T-cell (primary cell): ENCODE measurements around the gene CLEC10A. TPM values are rescaled to one million over a fixed set of nuclear protein-coding genes. Genes with fewer than 3 reads are reported as not detected.

Experiments
- ATAC-seq, 4 experiments: fragments of 200-7000 bp in 3 of 4; fragments of 150-1000 bp in 1 of 4; cut with Tn5 transposase; replicated peaks in 1 of 4; 1 replicate in 3 of 4; 2 replicates in 1 of 4; pipeline ENCODE4 v1.10.0; 2021; ENCODE audit warnings: moderate library complexity in 3 of 4, mild to moderate bottlenecking in 2 of 4, moderate number of reproducible peaks in 1 of 4
- CTCF ChIA-PET, 2 donors: fragments of 300-600 bp; sonication (Branson Sonifier 250); formaldehyde crosslinking; loops; one replicate each; lab custom pipeline; 2022; ENCODE audit warnings: antibody characterized with exemption in 2 of 2; lab: Charles Lee
- POLR2A ChIA-PET, 2 donors: fragments of 300-600 bp; sonication (Branson Sonifier 250); formaldehyde crosslinking; loops; one replicate each; lab custom pipeline; 2022; ENCODE audit warnings: antibody characterized with exemption in 2 of 2; lab: Charles Lee
- DNase-seq, 35 experiments: peaks; one replicate each; pipeline versions ENCODE4 v3.0.0 to v3.0.0-alpha.2; 2013 to 2023
- H3K27ac ChIP-seq: one replicate; pipeline ENCODE4 v1.5.1; 2013; ENCODE audit warnings: low read length
- H3K27me3 ChIP-seq, 2 experiments: replicated peaks in 1 of 2; 1 replicate in 1 of 2; 2 replicates in 1 of 2; pipeline versions ENCODE4 v1.6.1 to v1.7.0; 2013; ENCODE audit warnings: low read length in 1 of 2, mixed read lengths in 1 of 2; ENCODE audit not compliant: control insufficient read depth in 2 of 2, insufficient read depth in 2 of 2; ENCODE audit errors: extremely low read depth in 1 of 2
- H3K36me3 ChIP-seq, 2 donors: 1 replicate in 1 of 2; 2 replicates in 1 of 2; pipeline versions ENCODE4 v1.6.1 to v1.7.0; 2013; ENCODE audit warnings: low read length in 1 of 2; ENCODE audit not compliant: control insufficient read depth in 2 of 2, insufficient read depth in 1 of 2; ENCODE audit errors: extremely low read depth in 1 of 2
- H3K4me1 ChIP-seq, 2 experiments: 1 replicate in 1 of 2; 2 replicates in 1 of 2; pipeline versions ENCODE4 v1.6.1 to v1.7.0; 2013; ENCODE audit warnings: low read length in 2 of 2, mixed read lengths in 1 of 2; ENCODE audit not compliant: insufficient read depth in 2 of 2, control insufficient read depth in 1 of 2; ENCODE audit errors: extremely low read depth in 1 of 2
- H3K4me3 ChIP-seq, 2 donors: 1 replicate in 1 of 2; 2 replicates in 1 of 2; pipeline versions ENCODE4 v1.5.1 to v1.7.0; 2013; ENCODE audit warnings: mild to moderate bottlenecking in 2 of 2, low read length in 1 of 2, moderate library complexity in 1 of 2; ENCODE audit not compliant: control insufficient read depth in 1 of 2; ENCODE audit errors: extremely low read depth in 1 of 2
- H3K9me3 ChIP-seq: 2 replicates; pipeline ENCODE4 v1.7.0; 2013
- H3K27ac Mint-ChIP-seq, 2 donors: one replicate each; pipeline ENCODE4 v1.8.0; 2020 to 2021; ENCODE audit warnings: mild to moderate bottlenecking in 2 of 2, mixed read lengths in 2 of 2
- H3K27me3 Mint-ChIP-seq, 2 donors: one replicate each; pipeline ENCODE4 v1.8.0; 2021 to 2022; ENCODE audit warnings: mixed read lengths in 2 of 2
- H3K36me3 Mint-ChIP-seq: one replicate; pipeline ENCODE4 v1.8.0; 2021; ENCODE audit warnings: mixed read lengths
- H3K4me1 Mint-ChIP-seq, 3 donors: one replicate each; pipeline ENCODE4 v1.8.0; 2020 to 2022; ENCODE audit warnings: mixed read lengths in 3 of 3, mild to moderate bottlenecking in 1 of 3
- H3K4me3 Mint-ChIP-seq, 3 donors: one replicate each; pipeline ENCODE4 v1.8.0; 2020 to 2022; ENCODE audit warnings: mild to moderate bottlenecking in 3 of 3, mixed read lengths in 3 of 3, moderate library complexity in 3 of 3
- H3K9me3 Mint-ChIP-seq, 3 donors: one replicate each; pipeline ENCODE4 v1.8.0; 2020 to 2022; ENCODE audit warnings: mixed read lengths in 3 of 3
- WGBS: methylation state at CpG from one replicate; pipeline ENCODE4 v1.1.5; 2013; ENCODE audit warnings: missing lambda C conversion rate; ENCODE audit not compliant: insufficient coverage; 5-methylcytosine and 5-hydroxymethylcytosine counted together
- total RNA-seq, 35 experiments: library from RNA in 6 of 35; stranded (reverse) in 6 of 35; fragments of 120-200 nt in 1 of 35; gene quantifications; one replicate each; pipeline versions ENCODE4 v1.2.1 to v1.2.4 and lab custom pipeline; 2013 to 2026

Gene CLEC10A
- total RNA-seq, 5 donors from 2014 or later (not counting 1 experiment from before 2014, with no cell fraction given) = not detected

- peak overlapping the region; percentile 8 to 15 for H3K4me3 ChIP-seq
- DNase-seq = peak in 8 of 35 experiments; percentile 28 to 62 (median 38)
- Mint-ChIP-seq H3K9me3 (no peaks in the 10 kb centered on the region), H3K4me3 (peak overlapping the region; percentile 52 to 75 (median 57)), H3K27me3 (no peaks in the 10 kb centered on the region), H3K4me1 (peaks cover 40 to 57% (median 56%) of the 10 kb centered on the region in 3 donors), H3K27ac (peak overlapping the region; percentile 75 to 86), H3K36me3 (no peaks in the 10 kb centered on the region)
- no peaks in the 10 kb centered on the region for H3K27me3 ChIP-seq
- 48% methylated on average over 4 of the region's 8 CpGs for WGBS
- peaks cover 35 to 50% of the 10 kb centered on the region in 2 experiments for H3K4me1 ChIP-seq
- no peaks in the 10 kb centered on the region for H3K36me3 ChIP-seq
- ChIA-PET CTCF (no interaction called here), POLR2A (interaction anchor here in 1 of 2 donors (0.6 kb wide), 1 partner anchor 241 kb away, joined by 5 read pairs; no protein-coding TSS in a partner anchor)
- no peaks in the 10 kb centered on the region for H3K9me3 ChIP-seq
- H3K27ac ChIP-seq = peak overlapping the region; percentile 32
- ATAC-seq = peak; percentile 67 to 89 (median 76)
These were observed 50.4 kb downstream of the CLEC10A start for GRCh38 chr17:7029659-7030058.

DNA sequence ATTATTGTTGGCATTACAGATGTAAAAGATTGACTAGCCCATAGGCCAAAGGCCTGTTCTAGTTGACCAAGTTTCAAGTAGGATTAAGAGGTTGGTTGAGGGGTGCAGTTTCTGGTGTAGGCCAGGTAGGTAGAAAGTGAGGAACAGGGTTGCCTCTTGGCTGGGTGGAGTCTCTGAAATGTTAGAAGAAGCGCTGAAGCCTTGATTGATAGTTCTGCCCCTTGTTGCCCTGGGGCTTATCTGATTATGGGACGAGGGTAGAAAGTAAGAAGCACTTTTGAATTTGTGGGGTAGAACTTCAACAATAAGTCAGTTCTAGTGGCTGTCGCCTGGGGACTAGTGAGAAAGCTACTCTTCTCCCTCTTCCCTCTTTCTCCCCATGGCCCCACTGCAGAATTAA lies 51.0 kb downstream of the CLEC10A start:
- H3K4me3 ChIP-seq = no peak overlapping the region
- ChIA-PET POLR2A (no interaction called here), CTCF (no interaction called here)
- Mint-ChIP-seq H3K27me3 (no peaks in the 10 kb centered on the region), H3K4me3 (peak overlapping the region in 1 of 3 donors; percentile 75), H3K36me3 (no peaks in the 10 kb centered on the region), H3K4me1 (peaks cover 36 to 54% (median 52%) of the 10 kb centered on the region in 3 donors), H3K27ac (peak overlapping the region; percentile 66 to 86), H3K9me3 (no peaks in the 10 kb centered on the region)
- no peak overlapping the region for H3K27ac ChIP-seq
- H3K27me3 ChIP-seq = no peaks in the 10 kb centered on the region
- ATAC-seq = no peak
- peaks cover 30 to 46% of the 10 kb centered on the region in 2 experiments for H3K4me1 ChIP-seq
- WGBS = 88% methylated on average over 1 of the region's 3 CpGs
- H3K36me3 ChIP-seq = no peaks in the 10 kb centered on the region
- H3K9me3 ChIP-seq = no peaks in the 10 kb centered on the region
- DNase-seq = no peak

DNA sequence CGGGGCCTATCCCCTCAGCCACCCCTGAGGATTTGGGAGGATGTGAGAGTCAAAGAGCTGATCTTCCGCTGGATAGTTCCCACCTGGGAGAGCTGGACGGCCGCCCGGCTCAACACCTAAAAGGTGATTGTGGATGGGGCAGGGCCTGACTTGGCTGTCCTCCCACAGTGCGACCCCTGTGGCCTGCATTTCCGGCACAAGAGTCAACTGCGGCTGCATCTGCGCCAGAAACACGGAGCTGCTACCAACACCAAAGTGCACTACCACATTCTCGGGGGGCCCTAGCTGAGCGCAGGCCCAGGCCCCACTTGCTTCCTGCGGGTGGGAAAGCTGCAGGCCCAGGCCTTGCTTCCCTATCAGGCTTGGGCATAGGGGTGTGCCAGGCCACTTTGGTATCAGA lies 52.7 kb downstream of the CLEC10A start:
- no peak overlapping the region for H3K27ac ChIP-seq
- DNase-seq (no peak), ATAC-seq (no peak)
- WGBS = 91% methylated on average over 8 of the region's 13 CpGs
- H3K27me3 Mint-ChIP-seq = no peaks in the 10 kb centered on the region
- H3K27me3 ChIP-seq = peaks cover 0 to 10% of the 10 kb centered on the region in 2 experiments
- H3K36me3 ChIP-seq = no peaks in the 10 kb centered on the region
- H3K4me3 Mint-ChIP-seq = no peak overlapping the region
- H3K4me1 ChIP-seq = peaks cover 30 to 47% of the 10 kb centered on the region in 2 experiments
- H3K4me1 Mint-ChIP-seq = peaks cover 41 to 54% (median 50%) of the 10 kb centered on the region in 3 donors
- POLR2A ChIA-PET = no interaction called here
- H3K4me3 ChIP-seq = no peak overlapping the region
- no peaks in the 10 kb centered on the region for H3K9me3 Mint-ChIP-seq
- no peak overlapping the region for H3K27ac Mint-ChIP-seq
- no peaks in the 10 kb centered on the region for H3K36me3 Mint-ChIP-seq
- CTCF ChIA-PET = no interaction called here
- no peaks in the 10 kb centered on the region for H3K9me3 ChIP-seq

DNA sequence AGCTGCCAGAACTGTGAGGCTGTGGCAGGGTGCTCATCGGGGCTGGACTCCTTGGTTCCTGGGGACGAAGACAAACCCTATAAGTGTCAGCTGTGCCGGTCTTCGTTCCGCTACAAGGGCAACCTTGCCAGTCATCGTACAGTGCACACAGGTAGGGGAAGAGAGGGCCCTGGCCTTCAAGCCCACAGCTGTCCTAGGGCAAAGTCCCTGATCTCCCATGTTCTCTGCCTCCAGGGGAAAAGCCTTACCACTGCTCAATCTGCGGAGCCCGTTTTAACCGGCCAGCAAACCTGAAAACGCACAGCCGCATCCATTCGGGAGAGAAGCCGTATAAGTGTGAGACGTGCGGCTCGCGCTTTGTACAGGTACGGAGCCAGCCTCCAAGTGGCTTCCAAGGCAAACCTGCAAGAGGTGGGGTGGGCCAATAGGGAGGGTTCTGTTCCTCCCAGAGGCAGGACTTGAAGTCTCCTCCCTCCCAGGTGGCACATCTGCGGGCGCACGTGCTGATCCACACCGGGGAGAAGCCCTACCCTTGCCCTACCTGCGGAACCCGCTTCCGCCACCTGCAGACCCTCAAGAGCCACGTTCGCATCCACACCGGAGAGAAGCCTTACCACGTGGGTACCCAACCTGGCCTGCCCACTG lies 53.5 kb downstream of the CLEC10A start:
- Mint-ChIP-seq H3K9me3 (no peaks in the 10 kb centered on the region), H3K36me3 (no peaks in the 10 kb centered on the region), H3K27me3 (no peaks in the 10 kb centered on the region), H3K27ac (no peak overlapping the region), H3K4me3 (no peak overlapping the region), H3K4me1 (peaks cover 46 to 56% (median 52%) of the 10 kb centered on the region in 3 donors)
- no peak overlapping the region for H3K27ac ChIP-seq
- no peak overlapping the region for H3K4me3 ChIP-seq
- ATAC-seq (no peak), DNase-seq (no peak)
- H3K36me3 ChIP-seq = no peaks in the 10 kb centered on the region
- 97% methylated on average over 25 of the region's 29 CpGs for WGBS
- H3K4me1 ChIP-seq = peaks cover 24 to 47% of the 10 kb centered on the region in 2 experiments
- ChIA-PET POLR2A (no interaction called here), CTCF (no interaction called here)
- H3K27me3 ChIP-seq = peaks cover 0 to 17% of the 10 kb centered on the region in 2 experiments
- no peaks in the 10 kb centered on the region for H3K9me3 ChIP-seq

GRCh38 chr17:7025245-7025644 lies 54.8 kb downstream of the CLEC10A start:
- POLR2A ChIA-PET = no interaction called here
- WGBS = no CpG with 5 or more reads among the region's 1 CpG

More at GRCh38 chr17:7025245-7025644, 54.8 kb downstream of the CLEC10A start:
- H3K27me3 Mint-ChIP-seq = no peaks in the 10 kb centered on the region
- CTCF ChIA-PET = interaction anchor here (0.5 to 0.9 kb wide), 4 partner anchors 17 to 280 kb away, joined by 3 to 7 read pairs (median 4); no protein-coding TSS in a partner anchor
- H3K9me3 ChIP-seq = no peaks in the 10 kb centered on the region
- H3K27ac Mint-ChIP-seq = no peak overlapping the region
- H3K27ac ChIP-seq = no peak overlapping the region
- H3K27me3 ChIP-seq = peaks cover 0 to 18% of the 10 kb centered on the region in 2 experiments
- no peak overlapping the region for H3K4me3 Mint-ChIP-seq
- no peaks in the 10 kb centered on the region for H3K36me3 Mint-ChIP-seq
- H3K36me3 ChIP-seq = no peaks in the 10 kb centered on the region
- ATAC-seq (no peak), DNase-seq (no peak)
- H3K4me1 ChIP-seq = peaks cover 19 to 42% of the 10 kb centered on the region in 2 experiments
- H3K9me3 Mint-ChIP-seq = no peaks in the 10 kb centered on the region
- H3K4me3 ChIP-seq = no peak overlapping the region
- peaks cover 45 to 56% (median 53%) of the 10 kb centered on the region in 3 donors for H3K4me1 Mint-ChIP-seq
